Limb (tissue), 2 donors: ENCODE data around the gene CCDC81.

Source experiments
- DNase-seq, 2 donors: peaks; one replicate each; pipeline ENCODE4 v3.0.0-alpha.2; 2016; ENCODE audit errors: extremely low spot score in 2 of 2

The CCDC81 gene

GRCh38 chr11:86440305-86440716 lies 65.6 kb downstream of the CCDC81 start:
- DNase-seq, result peak in 1 of 2 donors; percentile 25

GRCh38 chr11:86440843-86441242 lies 66.2 kb downstream of the CCDC81 start:
- no peak for DNase-seq

- DNase-seq, result no peak
Observed at GRCh38 chr11:86442420-86442819, 67.7 kb downstream of the CCDC81 start.

- no peak for DNase-seq
Observed at GRCh38 chr11:86442827-86443226, 68.1 kb downstream of the CCDC81 start.

- no peak for DNase-seq
Observed at GRCh38 chr11:86443415-86443814, 68.7 kb downstream of the CCDC81 start.

GRCh38 chr11:86444981-86445380 lies 70.3 kb downstream of the CCDC81 start:
- no peak for DNase-seq

GRCh38 chr11:86446163-86446923 lies 71.7 kb downstream of the CCDC81 start:
- DNase-seq, result no peak

- DNase-seq, result no peak
Observed at GRCh38 chr11:86446924-86447285, 72.2 kb downstream of the CCDC81 start.

GRCh38 chr11:86447763-86448480 lies 73.2 kb downstream of the CCDC81 start:
- DNase-seq, result no peak

GRCh38 chr11:86449993-86450629 lies 75.4 kb downstream of the CCDC81 start:
- no peak for DNase-seq

GRCh38 chr11:86453290-86454030 lies 78.8 kb downstream of the CCDC81 start:
- DNase-seq, result no peak

GRCh38 chr11:86456075-86456939 lies 81.6 kb downstream of the CCDC81 start:
- peak; percentile 86 to 88 for DNase-seq

GRCh38 chr11:86458294-86459001 lies 83.8 kb downstream of the CCDC81 start:
- no peak for DNase-seq

- no peak for DNase-seq
Observed at GRCh38 chr11:86459002-86459385, 84.3 kb downstream of the CCDC81 start.

GRCh38 chr11:86459682-86460460 lies 85.2 kb downstream of the CCDC81 start:
- peak; percentile 34 to 70 for DNase-seq

- no peak for DNase-seq
Observed at GRCh38 chr11:86460461-86461385, 86.0 kb downstream of the CCDC81 start.

GRCh38 chr11:86461892-86462291 lies 87.2 kb downstream of the CCDC81 start:
- no peak for DNase-seq

GRCh38 chr11:86463120-86463519 lies 88.4 kb downstream of the CCDC81 start:
- no peak for DNase-seq
